CD8-positive, alpha-beta memory T cell (primary cell): ENCODE measurements around the gene FAM168A. TPM values are rescaled to one million over a fixed set of nuclear protein-coding genes. Genes with fewer than 3 reads are reported as not detected.
"Not testable (repeated sequence)": the region's sequence is repeated elsewhere in the genome, so short reads cannot be mapped to it uniquely, and the experiment has no call there.

Experiments
- CTCF ChIA-PET: fragments of 350-600 bp; sonication (Branson Sonifier 250); formaldehyde crosslinking; loops from one replicate; lab custom pipeline; 2021; ENCODE audit warnings: antibody characterized with exemption; lab: Charles Lee
- POLR2A ChIA-PET: fragments of 350-600 bp; sonication (Branson Sonifier 250); formaldehyde crosslinking; loops from one replicate; lab custom pipeline; 2021; ENCODE audit warnings: antibody characterized with exemption; lab: Charles Lee
- DNase-seq, 5 donors: peaks; one replicate each; pipeline versions ENCODE4 v3.0.0 to v3.0.0-alpha.2; 2020 to 2022; ENCODE audit warnings: mixed read lengths in 1 of 5
- H3K27ac ChIP-seq: one replicate; pipeline ENCODE4 v1.7.0; 2013; ENCODE audit warnings: low read depth, mild to moderate bottlenecking, low read length, moderate library complexity
- H3K27me3 ChIP-seq: 2 replicates; pipeline ENCODE4 v1.7.0; 2013; ENCODE audit warnings: low read length, mild to moderate bottlenecking; ENCODE audit not compliant: insufficient read depth, poor library complexity, severe bottlenecking
- H3K36me3 ChIP-seq: 2 replicates; pipeline ENCODE4 v1.7.0; 2013; ENCODE audit warnings: mild to moderate bottlenecking, low read length, moderate library complexity; ENCODE audit not compliant: insufficient read depth
- H3K4me1 ChIP-seq: 2 replicates; pipeline ENCODE4 v1.7.0; 2013; ENCODE audit warnings: mild to moderate bottlenecking, low read length, moderate library complexity; ENCODE audit not compliant: insufficient read depth
- H3K4me3 ChIP-seq: 2 replicates; pipeline ENCODE4 v1.7.0; 2013; ENCODE audit warnings: mild to moderate bottlenecking, low read length
- H3K9me3 ChIP-seq: 2 replicates; pipeline ENCODE4 v1.7.0; 2013; ENCODE audit warnings: mild to moderate bottlenecking, low read length
- H3K27ac Mint-ChIP-seq, 8 donors: one replicate each; pipeline ENCODE4 v1.8.0; 2020 to 2021; ENCODE audit warnings: mixed read lengths in 8 of 8, mild to moderate bottlenecking in 6 of 8, inconsistent platforms in 3 of 8, moderate library complexity in 3 of 8
- H3K27me3 Mint-ChIP-seq, 2 donors: one replicate each; pipeline ENCODE4 v1.8.0; 2020 to 2021; ENCODE audit warnings: mixed read lengths in 2 of 2, mild to moderate bottlenecking in 1 of 2, moderate library complexity in 1 of 2
- H3K36me3 Mint-ChIP-seq, 3 donors: one replicate each; pipeline ENCODE4 v1.8.0; 2020 to 2021; ENCODE audit warnings: mixed read lengths in 3 of 3, inconsistent platforms in 1 of 3, mild to moderate bottlenecking in 1 of 3
- H3K4me1 Mint-ChIP-seq, 3 donors: one replicate each; pipeline ENCODE4 v1.8.0; 2020 to 2021; ENCODE audit warnings: mixed read lengths in 3 of 3, inconsistent platforms in 1 of 3, mild to moderate bottlenecking in 1 of 3
- H3K4me3 Mint-ChIP-seq, 7 donors: one replicate each; pipeline ENCODE4 v1.8.0; 2020 to 2021; ENCODE audit warnings: mixed read lengths in 7 of 7, mild to moderate bottlenecking in 6 of 7, moderate library complexity in 4 of 7, inconsistent platforms in 2 of 7
- H3K9me3 Mint-ChIP-seq, 5 donors: one replicate each; pipeline ENCODE4 v1.8.0; 2020 to 2022; ENCODE audit warnings: mixed read lengths in 5 of 5, mild to moderate bottlenecking in 3 of 5, moderate library complexity in 2 of 5, inconsistent platforms in 1 of 5
- polyA plus RNA-seq: library from polyadenylated mRNA; unstranded; fragments of 300-500 nt; fragmentation: Illumina TruSeq; gene quantifications from one replicate; pipeline ENCODE4 v1.2.3, GENCODE V29; 2021
- total RNA-seq, 2 experiments: library from RNA; stranded (reverse); gene quantifications; one replicate each; pipeline ENCODE4 v1.2.3, GENCODE V29; 2021

The FAM168A gene
- total and polyA plus RNA-seq, 3 experiments from 2014 or later, result 2.5 to 13.1 (median 11.7) TPM

DNA sequence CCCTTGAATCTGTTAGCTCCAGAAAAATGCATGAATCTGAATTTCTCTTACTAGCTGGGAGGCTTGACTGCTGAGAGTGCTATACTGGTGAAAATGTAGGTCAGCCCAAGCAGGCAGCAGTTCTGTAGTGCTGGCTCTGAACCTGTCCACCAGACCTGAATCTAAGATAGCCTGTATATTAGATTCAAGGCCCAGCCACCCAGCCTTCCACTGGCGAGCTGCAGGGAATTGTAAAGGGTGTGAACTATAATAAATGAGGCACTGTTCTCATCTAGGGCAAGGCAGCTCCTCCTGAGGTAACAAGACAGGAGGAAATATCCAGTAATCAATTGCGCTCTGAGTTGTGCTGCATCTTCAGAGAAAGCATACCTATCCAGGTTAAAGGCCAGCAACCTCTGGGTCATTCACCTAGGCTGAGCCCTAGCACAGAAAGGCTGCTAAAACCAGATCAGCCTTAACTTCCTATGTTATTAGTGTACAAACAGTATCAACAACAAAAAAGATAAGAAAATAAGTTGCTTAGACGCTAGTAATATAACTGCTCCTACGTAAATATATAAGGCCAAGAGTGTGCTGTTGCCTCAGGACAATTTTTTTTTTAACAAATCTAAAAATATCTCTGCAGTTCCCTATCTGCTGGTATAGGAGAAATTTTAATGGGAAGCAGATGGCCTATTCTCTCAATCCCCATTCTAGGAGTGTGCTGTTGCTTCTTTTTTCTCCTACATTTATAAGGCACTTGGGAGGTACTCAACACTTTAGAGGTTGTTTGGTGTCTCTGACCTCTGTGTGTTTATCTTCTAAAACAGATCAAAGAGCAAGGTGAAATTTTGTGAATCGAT lies 158.7 kb downstream of the FAM168A start:
- ChIA-PET CTCF (no interaction called here), POLR2A (interaction anchor here (0.6 kb wide), 1 partner anchor 28 kb away, joined by 4 read pairs; no protein-coding TSS in a partner anchor)
- Mint-ChIP-seq H3K27me3 (no peaks in the 10 kb centered on the region), H3K36me3 (peaks cover 0 to 9% (median 3%) of the 10 kb centered on the region in 3 donors), H3K27ac (no peak overlapping the region), H3K4me1 (no peaks in the 10 kb centered on the region), H3K4me3 (no peak overlapping the region), H3K9me3 (no peaks in the 10 kb centered on the region)
- Histone ChIP-seq H3K36me3 (no peaks in the 10 kb centered on the region), H3K4me3 (no peak overlapping the region), H3K27ac (no peak overlapping the region), H3K27me3 (no peaks in the 10 kb centered on the region), H3K4me1 (no peaks in the 10 kb centered on the region), H3K9me3 (no peaks in the 10 kb centered on the region)
- no peak for DNase-seq

DNA sequence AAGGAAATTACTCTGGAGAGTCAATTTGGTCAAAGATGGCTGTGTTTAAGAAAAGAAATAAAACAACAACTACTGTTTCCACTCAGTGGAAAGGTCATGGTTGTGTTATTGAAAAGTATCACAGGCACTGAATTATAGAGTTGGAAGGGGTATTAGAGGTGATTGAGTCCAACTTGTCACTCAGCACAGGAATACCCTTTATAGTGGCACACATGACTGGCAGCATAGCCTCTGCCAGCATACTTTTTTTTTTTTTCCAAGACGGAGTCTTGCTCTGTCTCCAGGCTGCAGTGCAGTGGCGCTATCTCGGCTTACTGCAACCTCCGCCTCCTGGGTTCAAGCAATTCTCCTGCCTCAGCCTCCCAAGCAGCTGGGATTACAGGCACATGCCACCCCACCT lies 161.1 kb downstream of the FAM168A start:
- DNase-seq, H3K4me3 Mint-ChIP-seq, H3K9me3 Mint-ChIP-seq, H3K36me3 ChIP-seq, H3K4me3 ChIP-seq, H3K27me3 ChIP-seq, H3K4me1 Mint-ChIP-seq, POLR2A ChIA-PET, H3K27me3 Mint-ChIP-seq, H3K27ac ChIP-seq, H3K36me3 Mint-ChIP-seq, H3K9me3 ChIP-seq, H3K4me1 ChIP-seq, H3K27ac Mint-ChIP-seq: not testable (repeated sequence)
- CTCF ChIA-PET, result interaction anchor here (1.4 kb wide), 1 partner anchor 224 kb away, joined by 4 read pairs; no protein-coding TSS in a partner anchor

DNA sequence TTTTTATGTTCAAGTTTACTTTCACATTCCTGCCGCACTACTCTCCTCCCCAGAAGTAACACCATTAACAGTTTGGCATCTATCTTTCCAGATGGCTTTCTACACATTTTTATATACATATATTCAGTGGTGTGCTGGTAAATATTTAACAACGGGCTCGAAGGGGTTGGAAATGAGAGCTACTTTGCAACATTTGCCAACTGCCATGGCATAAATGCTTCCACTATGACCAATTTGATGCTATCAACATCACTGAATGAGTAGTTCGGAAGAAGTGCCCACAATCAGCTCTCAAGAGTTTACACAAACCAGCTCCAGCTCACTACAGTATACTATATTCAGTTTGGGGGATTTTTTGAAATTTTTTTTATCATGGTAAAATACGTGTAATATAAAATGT lies 166.5 kb downstream of the FAM168A start:
- no peaks in the 10 kb centered on the region for H3K4me1 ChIP-seq
- no peaks in the 10 kb centered on the region for H3K9me3 ChIP-seq
- no peak for DNase-seq
- no peaks in the 10 kb centered on the region for H3K27me3 Mint-ChIP-seq
- H3K36me3 ChIP-seq, result no peaks in the 10 kb centered on the region
- H3K4me3 ChIP-seq, result no peak overlapping the region
- ChIA-PET CTCF (no interaction called here), POLR2A (no interaction called here)
- no peaks in the 10 kb centered on the region for H3K4me1 Mint-ChIP-seq
- no peak overlapping the region for H3K27ac ChIP-seq
- no peak overlapping the region for H3K4me3 Mint-ChIP-seq
- H3K27ac Mint-ChIP-seq, result no peak overlapping the region
- no peaks in the 10 kb centered on the region for H3K27me3 ChIP-seq
- peaks cover 0 to 23% (median 6%) of the 10 kb centered on the region in 3 donors for H3K36me3 Mint-ChIP-seq
- no peaks in the 10 kb centered on the region for H3K9me3 Mint-ChIP-seq

DNA sequence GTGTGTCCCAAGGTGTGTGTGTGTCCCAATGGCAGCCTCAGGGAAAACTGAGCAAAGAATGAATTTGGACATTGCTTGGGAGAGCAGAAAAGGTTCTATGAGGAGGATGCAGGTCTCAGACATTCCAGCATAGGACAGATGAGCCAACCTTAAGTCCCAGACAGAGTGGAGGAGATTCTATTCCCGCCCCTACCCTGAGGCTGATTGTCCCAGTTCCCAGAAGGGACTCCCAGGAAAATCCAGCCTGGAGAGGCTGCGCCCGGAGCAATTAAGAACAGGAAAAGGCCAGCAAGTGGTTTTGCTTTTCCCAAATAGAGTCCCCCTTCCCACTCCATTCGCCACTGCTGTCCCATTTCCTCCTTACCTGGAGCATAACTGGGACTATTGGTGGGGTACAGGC lies 167.6 kb downstream of the FAM168A start:
- Mint-ChIP-seq H3K9me3 (no peaks in the 10 kb centered on the region), H3K27ac (no peak overlapping the region), H3K27me3 (no peaks in the 10 kb centered on the region), H3K4me3 (no peak overlapping the region), H3K4me1 (no peaks in the 10 kb centered on the region), H3K36me3 (peaks cover 0 to 23% (median 6%) of the 10 kb centered on the region in 3 donors)
- no peak for DNase-seq
- Histone ChIP-seq H3K4me3 (no peak overlapping the region), H3K27ac (no peak overlapping the region), H3K9me3 (no peaks in the 10 kb centered on the region), H3K27me3 (no peaks in the 10 kb centered on the region), H3K4me1 (no peaks in the 10 kb centered on the region), H3K36me3 (no peaks in the 10 kb centered on the region)
- ChIA-PET POLR2A (no interaction called here), CTCF (no interaction called here)

DNA sequence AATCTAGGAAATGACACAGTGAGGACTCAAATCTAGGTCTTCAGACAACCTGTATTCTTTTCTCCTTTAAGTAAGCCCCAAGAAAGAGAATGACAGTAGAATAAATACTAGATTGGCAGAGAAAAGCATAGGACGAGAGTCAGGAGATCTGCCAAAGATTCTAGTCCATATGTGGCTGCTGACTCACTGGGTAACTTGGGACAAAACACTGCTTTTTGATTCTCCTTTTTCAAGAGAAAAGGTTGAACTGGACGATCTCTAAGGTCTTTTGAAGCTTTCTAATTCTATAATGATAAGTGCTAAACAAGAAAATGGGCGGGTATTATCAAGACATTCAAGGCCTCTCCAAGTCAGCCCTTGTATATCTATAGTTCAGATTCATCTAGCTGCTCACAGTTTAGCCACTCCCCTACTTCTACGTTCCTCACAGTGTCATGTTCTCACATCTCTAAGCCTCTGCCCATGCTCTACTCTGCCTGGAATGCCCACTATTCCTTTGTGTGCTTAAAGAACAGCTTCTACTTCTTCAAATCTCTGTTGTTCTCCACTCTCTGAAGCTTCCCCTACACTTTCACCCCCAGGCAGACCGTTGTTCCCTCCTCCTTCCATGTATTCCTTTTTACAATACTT lies 168.7 kb downstream of the FAM168A start:
- peak overlapping the region in 2 of 8 donors; percentile 2 to 73 for H3K27ac Mint-ChIP-seq
- H3K9me3 Mint-ChIP-seq, result no peaks in the 10 kb centered on the region
- Histone ChIP-seq H3K27ac (no peak overlapping the region), H3K27me3 (no peaks in the 10 kb centered on the region), H3K4me3 (no peak overlapping the region), H3K36me3 (no peaks in the 10 kb centered on the region), H3K4me1 (no peaks in the 10 kb centered on the region), H3K9me3 (no peaks in the 10 kb centered on the region)
- CTCF ChIA-PET, result no interaction called here
- POLR2A ChIA-PET, result no interaction called here
- DNase-seq, result no peak
- H3K4me1 Mint-ChIP-seq, result no peaks in the 10 kb centered on the region
- H3K27me3 Mint-ChIP-seq, result no peaks in the 10 kb centered on the region
- no peak overlapping the region for H3K4me3 Mint-ChIP-seq
- peaks cover 0 to 23% (median 6%) of the 10 kb centered on the region in 3 donors for H3K36me3 Mint-ChIP-seq

DNA sequence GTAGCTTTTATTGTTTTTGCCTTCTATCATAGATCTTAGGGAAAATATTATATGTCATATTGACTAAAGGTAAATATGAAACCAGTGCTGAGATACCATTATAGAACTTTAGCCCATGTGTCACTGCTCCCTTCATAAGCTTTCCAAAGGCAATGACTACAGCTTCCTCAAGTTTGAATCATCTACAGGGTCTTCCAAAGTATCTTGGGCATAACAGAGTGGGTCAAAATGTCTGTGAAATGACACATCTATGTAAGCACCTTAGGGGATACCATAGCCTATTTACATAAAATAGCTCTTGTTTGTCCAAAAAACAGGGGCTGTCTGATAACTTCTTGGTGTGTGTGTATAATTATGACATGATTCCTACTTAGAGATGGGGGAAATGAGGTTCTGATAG lies 169.2 kb downstream of the FAM168A start:
- Mint-ChIP-seq H3K4me1 (no peaks in the 10 kb centered on the region), H3K36me3 (peaks cover 0 to 23% (median 6%) of the 10 kb centered on the region in 3 donors), H3K4me3 (no peak overlapping the region), H3K27me3 (no peaks in the 10 kb centered on the region), H3K9me3 (no peaks in the 10 kb centered on the region), H3K27ac (no peak overlapping the region)
- no peaks in the 10 kb centered on the region for H3K27me3 ChIP-seq
- ChIA-PET CTCF (interaction anchor here (1.5 kb wide), 1 partner anchor 13 kb away, joined by 3 read pairs; no protein-coding TSS in a partner anchor), POLR2A (no interaction called here)
- H3K27ac ChIP-seq, result no peak overlapping the region
- no peak overlapping the region for H3K4me3 ChIP-seq
- no peaks in the 10 kb centered on the region for H3K4me1 ChIP-seq
- DNase-seq, result no peak
- no peaks in the 10 kb centered on the region for H3K9me3 ChIP-seq
- H3K36me3 ChIP-seq, result no peaks in the 10 kb centered on the region

DNA sequence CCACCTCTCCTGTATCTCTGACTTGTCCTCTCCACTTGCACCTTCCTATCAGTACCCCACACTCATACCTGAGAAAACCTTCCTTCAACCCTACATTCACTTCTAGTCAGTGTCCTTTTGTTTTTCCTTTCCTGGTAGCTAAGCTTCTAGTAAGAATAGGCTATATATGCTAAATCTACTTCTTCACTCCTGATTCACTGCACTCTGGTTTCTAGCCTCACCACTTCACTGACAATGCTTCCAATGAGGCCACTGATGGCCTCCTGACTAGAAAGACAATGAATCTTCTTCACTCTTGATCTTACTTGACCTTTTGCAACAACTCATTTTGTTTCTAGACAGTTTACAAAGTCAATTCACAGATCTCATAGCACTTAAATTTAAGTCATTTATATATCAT lies 169.7 kb downstream of the FAM168A start:
- Histone ChIP-seq H3K9me3 (no peaks in the 10 kb centered on the region), H3K27me3 (no peaks in the 10 kb centered on the region), H3K4me1 (no peaks in the 10 kb centered on the region), H3K4me3 (no peak overlapping the region), H3K27ac (no peak overlapping the region), H3K36me3 (no peaks in the 10 kb centered on the region)
- Mint-ChIP-seq H3K4me3 (no peak overlapping the region), H3K27ac (no peak overlapping the region), H3K4me1 (no peaks in the 10 kb centered on the region), H3K9me3 (no peaks in the 10 kb centered on the region), H3K27me3 (no peaks in the 10 kb centered on the region), H3K36me3 (peaks cover 0 to 23% (median 6%) of the 10 kb centered on the region in 3 donors)
- CTCF ChIA-PET, result interaction anchor here (1.5 kb wide), 1 partner anchor 13 kb away, joined by 3 read pairs; no protein-coding TSS in a partner anchor
- POLR2A ChIA-PET, result no interaction called here
- no peak for DNase-seq

DNA sequence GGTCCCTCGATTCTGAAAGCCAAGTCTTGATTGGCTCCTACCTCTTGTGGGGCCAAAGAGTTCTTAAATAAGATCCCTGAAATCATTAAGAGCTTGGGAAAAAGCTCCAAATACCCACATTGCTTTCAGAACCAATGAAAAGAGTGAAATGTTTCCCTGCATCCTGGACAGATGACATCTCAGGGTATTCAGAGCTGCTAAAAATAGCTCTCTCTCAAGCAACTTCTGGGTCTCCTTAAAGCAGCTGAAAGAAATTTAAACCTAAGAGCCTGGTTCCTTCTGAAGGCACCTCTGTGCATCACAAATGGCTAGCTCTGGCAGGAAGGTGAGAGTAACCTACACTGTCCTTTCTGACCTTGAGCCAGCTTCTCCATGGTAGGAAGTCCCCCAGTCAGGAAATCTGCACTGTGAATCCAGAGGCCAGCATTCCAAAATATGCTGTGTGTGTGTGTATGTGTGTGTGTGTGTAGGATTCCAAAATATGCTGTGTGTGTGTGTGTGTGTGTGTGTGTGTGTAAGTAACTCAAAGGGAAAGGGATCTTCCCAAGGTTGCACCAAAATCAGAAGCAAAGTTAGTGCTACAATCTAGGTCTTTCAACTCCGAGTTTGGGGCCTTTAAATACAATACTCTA lies 171.6 kb downstream of the FAM168A start:
- CTCF ChIA-PET, result interaction anchor here (1.2 to 1.4 kb wide), 2 partner anchors 16 to 19 kb away, joined by 3 read pairs; no protein-coding TSS in a partner anchor
- Mint-ChIP-seq H3K36me3 (peaks cover 0 to 20% (median 6%) of the 10 kb centered on the region in 3 donors), H3K9me3 (no peaks in the 10 kb centered on the region), H3K4me1 (no peaks in the 10 kb centered on the region), H3K27ac (peak overlapping the region in 1 of 8 donors; percentile 36), H3K27me3 (no peaks in the 10 kb centered on the region), H3K4me3 (no peak overlapping the region)
- H3K4me3 ChIP-seq, result no peak overlapping the region
- no peak overlapping the region for H3K27ac ChIP-seq
- no peaks in the 10 kb centered on the region for H3K4me1 ChIP-seq
- no peaks in the 10 kb centered on the region for H3K27me3 ChIP-seq
- H3K9me3 ChIP-seq, result no peaks in the 10 kb centered on the region
- POLR2A ChIA-PET, result no interaction called here
- no peak for DNase-seq
- no peaks in the 10 kb centered on the region for H3K36me3 ChIP-seq
